ENCODE results near the gene AGAP1.
"Not testable (repeated sequence)": the region's sequence is repeated elsewhere in the genome, so short reads cannot be mapped to it uniquely, and the experiment has no call there.

The AGAP1 gene

DNA sequence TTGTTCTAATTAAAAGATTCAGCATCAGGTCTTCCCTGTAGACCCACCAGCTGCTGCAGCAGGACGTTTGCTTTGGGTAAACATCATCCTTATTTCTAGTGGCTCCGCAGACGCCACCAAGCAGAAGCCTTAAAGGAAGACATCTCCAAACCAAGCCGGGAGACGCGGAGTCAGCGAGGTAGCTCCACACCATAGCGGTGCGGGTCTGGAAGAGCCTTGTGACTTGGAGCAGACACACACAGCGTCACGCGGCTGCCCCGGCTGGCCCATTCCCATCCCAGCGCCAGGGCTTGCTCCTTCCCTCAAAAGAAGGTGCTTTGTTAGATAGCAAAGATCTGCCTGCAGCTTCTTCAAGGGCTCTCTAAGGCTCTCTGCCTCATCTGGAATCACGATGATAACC, 437.8 kb downstream of the AGAP1 start:
- no peak for DNase-seq (ENCODE audit: low read depth in 2 of 2, low spot score in 1 of 2)

DNA sequence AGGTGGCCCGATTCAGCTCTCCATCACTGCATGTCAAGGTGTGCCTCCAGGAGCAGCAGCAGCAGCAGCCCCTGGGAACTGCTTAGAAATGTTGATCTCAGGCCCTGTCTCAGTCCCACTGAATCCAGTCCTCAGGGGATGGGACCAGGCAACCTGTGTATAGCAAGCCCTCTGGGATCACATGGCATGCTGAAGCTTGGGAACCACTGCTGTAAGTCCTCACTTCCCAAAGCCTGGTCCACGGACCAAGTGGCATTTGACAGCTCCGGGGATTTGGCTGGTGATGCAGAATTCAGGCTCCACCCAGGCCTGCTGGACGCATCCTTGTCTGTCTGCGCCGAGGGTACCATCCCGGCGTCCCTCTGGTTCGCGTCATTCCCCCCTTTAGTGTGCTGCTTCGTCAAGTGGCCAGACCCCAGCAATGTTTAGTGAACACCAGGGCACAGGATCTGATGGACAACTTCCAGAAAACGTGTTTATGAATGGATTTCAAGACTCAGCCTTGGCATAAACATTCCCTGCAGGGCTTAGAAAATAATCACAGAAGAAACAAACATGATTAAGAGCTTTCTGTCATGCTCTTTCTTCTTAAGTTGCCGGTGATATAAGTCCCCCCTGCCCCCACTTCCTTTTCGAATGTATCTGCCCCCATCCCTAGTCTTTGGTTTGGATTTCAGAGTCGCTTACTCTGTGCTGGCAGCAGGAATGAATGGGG, 440.4 kb downstream of the AGAP1 start:
- no peak for DNase-seq (ENCODE audit: low read depth in 2 of 2, low spot score in 1 of 2)

DNA sequence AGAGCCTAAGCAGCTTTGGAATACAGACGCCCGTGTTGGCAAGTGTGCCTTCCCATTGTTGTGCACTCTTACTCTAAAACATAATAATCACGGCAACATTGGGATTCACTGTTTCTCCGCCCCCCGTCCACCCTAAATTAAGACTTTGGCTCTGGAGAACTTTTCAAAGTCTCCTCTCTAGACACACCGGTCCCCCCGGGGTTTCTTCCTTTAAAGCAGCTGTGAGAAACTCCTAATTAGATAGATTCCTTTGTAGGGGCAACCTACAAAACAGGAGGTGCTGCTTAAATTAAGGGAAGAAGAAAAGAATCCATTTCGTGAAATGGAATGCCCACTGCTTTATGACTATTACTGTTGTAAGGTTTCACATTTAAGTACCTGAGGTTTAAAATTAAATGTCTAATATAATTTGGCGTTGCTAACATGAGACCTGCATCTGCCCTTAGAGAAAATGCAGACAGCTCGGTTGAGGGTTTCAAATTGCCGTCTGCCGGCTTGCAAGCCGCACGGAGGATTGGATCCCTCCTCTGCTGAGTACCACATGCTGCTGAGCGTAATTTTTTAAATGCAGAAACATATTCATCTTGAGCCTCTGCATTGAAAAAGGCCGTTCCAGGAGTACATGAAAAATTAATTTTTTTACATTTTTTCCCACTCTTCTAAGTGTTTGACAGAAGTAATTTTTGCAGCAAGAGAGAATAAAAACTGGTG, 441.1 kb downstream of the AGAP1 start:
- no peak for DNase-seq (ENCODE audit: low read depth in 2 of 2, low spot score in 1 of 2)

DNA sequence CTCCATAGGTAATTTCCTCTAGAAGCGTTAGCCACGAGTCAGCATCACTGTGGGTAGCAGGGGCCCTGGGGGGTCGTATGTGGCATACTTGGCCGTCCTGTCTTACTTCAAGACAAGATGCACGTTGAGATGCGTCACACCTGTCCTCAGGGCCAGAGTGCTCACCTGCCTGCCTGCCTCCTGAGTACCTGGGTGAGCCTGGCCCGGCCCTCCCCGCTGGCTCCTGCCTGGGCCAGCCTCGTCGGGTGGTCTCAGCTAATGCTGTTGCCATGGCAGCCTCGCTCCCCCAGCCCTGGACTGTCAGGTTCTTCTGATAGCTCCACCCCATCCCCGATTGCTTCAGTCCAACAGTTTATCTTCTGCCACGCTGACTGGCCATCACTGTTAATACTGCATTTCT, 441.9 kb downstream of the AGAP1 start:
- DNase-seq (ENCODE audit: low read depth in 2 of 2, low spot score in 1 of 2) = no peak

DNA sequence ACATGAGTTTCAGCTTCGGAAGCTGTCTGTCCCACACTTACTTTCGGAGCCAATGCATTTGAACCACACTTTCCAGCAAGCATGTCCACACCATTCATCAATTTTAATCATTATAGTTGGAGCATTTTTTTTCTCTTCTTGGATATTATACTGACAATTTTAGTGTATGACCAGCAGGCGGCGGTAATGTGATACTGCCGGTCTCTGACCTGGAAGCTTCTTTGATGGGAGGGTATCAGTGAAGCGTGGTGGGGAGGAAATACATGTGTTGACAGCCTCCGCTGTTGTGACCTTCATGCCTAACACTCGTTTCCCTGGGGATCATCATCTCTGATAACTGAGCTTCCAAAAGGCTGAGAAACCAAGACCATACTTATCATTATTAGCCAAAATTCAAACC, 442.6 kb downstream of the AGAP1 start:
- no peak for DNase-seq (ENCODE audit: low read depth in 2 of 2, low spot score in 1 of 2)

DNA sequence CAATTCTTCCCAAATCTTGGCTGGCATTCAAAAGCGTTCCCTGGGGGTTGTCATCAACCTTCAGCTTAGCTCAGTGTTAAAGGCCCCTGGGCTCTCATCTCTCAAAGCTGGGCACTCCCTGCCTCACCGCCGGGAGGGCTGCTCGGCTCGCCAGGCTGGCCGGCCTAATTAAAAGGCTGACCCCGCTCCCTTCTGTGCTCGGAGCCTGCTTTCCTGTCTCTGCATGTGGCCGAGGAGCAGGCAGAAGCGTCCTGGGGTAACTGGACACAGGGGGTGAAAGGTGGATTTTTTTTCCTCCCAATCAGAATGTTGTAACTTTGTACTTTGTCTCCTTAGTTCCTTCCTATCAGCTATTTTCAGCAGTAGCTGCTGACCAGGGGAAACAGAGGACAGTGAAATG, 443.2 kb downstream of the AGAP1 start:
- no peak for DNase-seq (ENCODE audit: low read depth in 2 of 2, low spot score in 1 of 2)

DNA sequence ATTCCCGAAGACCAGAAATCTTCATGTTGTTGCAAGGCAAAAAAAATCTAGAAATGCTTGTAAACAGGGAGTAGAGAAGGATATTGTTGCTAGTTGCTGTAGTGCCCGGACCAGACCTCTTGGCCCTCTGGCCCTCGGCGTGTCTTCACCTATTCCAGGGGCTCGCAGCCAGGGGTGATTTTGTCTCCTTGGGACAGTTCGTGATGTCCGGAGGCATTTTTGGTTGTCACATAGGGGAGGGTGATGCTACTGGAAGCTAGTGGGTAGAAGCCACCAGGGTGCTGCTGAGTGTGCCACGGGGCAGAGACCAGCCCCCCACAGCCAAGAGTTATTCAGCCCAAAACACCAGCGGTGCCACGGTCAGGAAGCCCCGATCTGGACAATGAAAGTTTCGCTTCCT, 443.7 kb downstream of the AGAP1 start:
- no peak for DNase-seq (ENCODE audit: low read depth in 2 of 2, low spot score in 1 of 2)

DNA sequence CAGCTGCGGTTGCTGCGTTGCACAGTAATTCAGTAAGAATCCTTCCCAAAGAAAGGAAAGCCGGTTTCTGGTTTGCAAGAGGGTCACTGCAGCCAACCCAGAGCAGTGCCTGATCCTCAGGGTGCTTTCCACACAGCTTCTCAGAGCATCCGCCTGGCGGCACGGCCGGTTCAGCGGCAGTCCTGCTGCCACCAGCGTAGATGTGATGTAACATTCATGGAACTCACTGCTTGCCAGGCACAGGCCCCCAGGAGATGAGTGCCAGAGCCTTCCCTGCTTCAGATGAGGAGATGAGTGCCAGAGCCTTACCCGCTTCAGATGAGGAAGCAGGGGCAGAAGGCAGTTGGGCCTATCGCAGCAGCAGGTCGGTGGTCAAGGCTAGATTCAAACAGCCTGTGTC, 444.1 kb downstream of the AGAP1 start:
- DNase-seq (ENCODE audit: low read depth in 2 of 2, low spot score in 1 of 2) = no peak

DNA sequence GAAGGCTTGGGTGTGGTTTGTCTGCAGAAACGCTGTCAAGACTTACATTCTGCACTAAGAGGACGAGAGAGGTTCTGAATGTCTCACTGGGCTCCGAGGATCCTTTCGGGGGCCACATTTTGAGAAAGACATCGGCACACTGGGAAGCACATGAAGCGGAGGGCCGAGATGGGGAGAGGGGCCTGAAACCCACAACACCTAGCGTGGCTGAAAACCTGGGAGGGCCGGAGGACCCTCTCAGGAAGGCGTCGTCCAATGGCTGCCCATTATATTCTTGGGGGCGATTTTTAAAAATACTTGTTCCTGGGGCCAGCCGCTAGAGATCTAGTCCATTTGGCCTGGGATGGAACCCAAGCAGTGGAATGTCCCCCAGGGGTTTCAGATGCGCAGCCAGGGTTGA, 444.8 kb downstream of the AGAP1 start:
- DNase-seq (ENCODE audit: low read depth in 2 of 2, low spot score in 1 of 2) = no peak

DNA sequence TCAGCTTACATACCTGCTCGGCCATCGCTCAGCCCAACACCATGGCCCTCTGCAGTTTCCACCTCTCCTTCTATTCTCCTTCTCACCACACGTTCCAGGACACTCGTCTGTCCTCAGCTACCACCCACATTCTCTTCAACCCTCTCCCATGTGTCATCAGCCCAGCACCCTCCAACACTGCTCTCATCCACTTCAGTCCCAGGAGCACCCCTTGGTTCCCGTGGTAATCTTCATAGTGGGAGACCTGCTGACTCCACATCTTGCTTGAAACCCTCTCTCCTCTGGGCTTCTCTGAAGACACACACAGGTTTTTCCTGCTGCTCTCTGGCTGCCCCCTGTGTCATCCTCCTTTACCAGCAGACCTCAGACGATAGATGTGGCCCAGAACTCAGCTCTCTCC, 445.6 kb downstream of the AGAP1 start:
- no peak for DNase-seq (ENCODE audit: low read depth in 2 of 2, low spot score in 1 of 2)

DNA sequence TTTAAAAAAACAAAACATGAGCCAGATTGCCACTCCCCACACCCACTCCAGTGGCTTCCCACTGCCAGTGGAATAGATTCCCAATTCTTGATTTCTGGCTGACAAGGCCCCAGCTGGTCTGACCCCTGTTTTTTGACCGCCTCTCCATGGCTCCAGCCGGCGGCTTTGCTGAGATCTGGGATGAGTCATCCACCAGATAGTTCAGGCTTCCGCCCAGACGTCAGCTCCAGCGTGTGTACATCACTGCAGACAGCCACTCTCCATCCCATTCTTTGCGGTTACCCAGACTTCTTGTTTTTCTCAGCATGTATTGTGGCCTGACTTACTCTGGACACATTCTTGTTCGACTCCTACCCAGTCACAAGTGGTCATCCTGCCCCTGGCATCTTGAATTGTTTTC, 446.5 kb downstream of the AGAP1 start:
- DNase-seq (ENCODE audit: low read depth in 2 of 2, low spot score in 1 of 2) = no peak

DNA sequence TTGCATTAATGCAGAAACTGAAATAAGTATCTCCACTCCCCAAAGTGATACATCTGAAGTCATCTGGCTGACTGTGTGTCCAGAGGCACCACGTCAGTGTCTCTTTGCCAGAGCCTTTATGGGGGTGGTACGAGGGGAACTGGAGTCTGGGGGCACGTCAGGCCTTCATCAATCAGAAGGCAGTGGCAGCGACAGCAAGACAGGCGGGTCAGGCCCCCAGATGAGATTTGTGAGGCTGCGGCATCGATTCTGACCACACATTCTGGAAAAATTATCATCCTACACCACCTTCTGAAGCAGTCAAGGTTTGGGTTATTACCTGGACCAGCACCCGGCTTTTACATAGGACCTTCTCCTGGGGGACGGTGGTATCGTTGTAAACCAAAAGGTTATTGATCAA, 450.7 kb downstream of the AGAP1 start:
- no peak for DNase-seq (ENCODE audit: low read depth in 2 of 2, low spot score in 1 of 2)

DNA sequence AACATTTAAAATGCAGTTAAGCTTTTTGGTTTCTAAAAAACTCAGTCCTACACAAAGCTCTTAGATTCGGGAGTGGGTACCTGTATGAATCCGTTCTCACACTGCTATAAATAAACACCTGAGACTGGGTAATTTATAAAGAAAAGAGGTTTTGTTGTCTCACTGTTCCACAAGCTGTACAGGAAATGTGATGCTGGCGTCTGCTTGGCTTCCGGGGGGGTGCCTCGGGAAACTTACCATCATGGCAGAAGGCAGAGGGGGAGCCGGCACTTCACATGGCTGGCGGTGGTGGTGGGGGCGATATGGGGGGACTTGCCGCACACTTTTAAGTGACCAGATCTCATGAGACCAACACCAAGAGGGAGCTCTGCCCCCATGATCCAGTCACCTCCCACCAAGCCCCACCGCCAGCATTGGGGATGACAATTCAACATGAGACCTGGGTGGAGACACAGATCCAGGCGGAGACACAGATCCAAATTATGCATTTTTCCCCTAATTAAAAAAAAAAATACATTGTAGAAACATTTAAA, 451.8 kb downstream of the AGAP1 start:
- no peak for DNase-seq (ENCODE audit: low read depth in 2 of 2, low spot score in 1 of 2)

DNA sequence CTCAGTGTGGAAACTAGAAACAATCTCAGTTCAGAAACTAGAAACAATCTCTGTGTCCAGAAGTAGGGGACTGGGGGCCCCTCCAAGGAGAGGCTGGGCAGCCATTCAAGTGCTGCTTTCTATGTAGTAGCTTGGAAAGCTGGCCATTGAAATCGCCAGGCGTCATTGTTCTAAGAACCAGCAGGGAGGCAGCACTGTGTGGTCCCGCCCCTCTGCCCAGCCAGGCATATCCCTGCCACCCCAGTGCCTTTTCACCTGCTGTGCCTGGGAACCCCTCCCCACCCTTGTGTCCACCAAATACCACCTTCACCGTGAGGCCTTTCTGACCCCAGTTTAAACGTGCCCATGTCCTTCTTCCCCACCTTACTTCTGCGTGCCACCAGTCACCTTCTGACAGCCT, 452.7 kb downstream of the AGAP1 start:
- DNase-seq (ENCODE audit: low read depth in 2 of 2, low spot score in 1 of 2) = no peak

DNA sequence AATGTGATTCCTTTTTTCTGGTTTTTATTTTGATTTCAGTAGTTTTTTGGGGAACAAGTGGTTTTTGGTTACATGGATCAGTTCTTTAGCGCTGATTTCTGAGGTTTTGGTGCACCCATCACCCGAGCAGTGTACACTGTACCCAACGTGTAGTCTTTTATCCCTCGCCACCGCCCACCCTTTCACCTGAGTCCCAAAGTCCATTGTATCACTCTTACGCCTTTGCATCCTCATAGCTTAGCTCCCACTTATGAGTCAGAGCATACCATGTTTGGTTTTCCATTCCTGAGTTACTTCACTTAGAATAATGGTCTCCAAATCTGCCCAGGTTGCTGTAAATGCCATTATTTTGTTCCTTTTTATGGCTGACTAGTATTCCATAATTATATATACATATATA, 453.2 kb downstream of the AGAP1 start:
- DNase-seq (ENCODE audit: low read depth in 2 of 2, low spot score in 1 of 2) = not testable (repeated sequence)

DNA sequence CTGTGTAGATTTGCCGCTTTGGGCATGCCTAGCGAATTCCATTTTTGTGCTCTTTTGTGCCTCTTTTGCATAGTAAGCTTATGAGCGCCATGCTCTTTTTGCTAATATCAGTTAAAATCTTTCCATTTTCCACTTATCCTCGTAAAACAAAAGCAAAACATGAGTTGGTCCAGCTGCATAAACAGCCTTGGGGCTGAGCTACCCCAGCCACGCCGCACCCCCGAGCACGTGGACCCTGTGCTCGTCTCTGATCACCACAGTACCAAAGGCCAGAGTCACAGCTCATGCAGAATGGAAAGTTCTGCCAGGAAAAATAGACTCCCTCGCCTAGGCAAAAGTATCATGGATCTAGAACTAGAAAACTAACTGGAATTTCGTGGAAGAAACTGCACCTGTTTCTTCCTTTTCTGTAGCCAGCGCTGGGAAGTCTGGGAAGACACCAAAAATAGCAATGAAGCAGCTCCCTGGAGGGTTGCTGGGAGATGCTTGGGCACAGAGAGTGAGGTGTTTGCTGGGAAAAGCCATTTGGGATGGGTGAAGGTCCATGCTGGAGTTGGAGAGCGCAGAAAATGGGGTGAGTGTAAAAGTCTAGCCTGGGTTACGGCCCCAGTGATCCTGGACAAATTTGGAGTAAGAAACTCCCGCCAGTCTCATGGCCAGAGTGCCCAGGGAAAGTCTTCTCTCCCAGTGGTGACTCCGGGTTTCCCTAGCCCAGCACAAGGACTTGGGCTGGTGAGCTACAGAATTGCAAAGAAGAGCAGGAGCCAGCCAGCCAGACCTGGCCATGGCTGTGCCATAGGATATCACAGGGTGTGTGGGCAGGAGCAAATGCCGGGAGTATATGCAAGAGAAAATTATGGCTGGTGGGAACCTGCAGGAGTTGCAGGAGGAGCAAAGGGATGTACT, 456.0 kb downstream of the AGAP1 start:
- no peak for DNase-seq (ENCODE audit: low read depth in 2 of 2, low spot score in 1 of 2)

DNA sequence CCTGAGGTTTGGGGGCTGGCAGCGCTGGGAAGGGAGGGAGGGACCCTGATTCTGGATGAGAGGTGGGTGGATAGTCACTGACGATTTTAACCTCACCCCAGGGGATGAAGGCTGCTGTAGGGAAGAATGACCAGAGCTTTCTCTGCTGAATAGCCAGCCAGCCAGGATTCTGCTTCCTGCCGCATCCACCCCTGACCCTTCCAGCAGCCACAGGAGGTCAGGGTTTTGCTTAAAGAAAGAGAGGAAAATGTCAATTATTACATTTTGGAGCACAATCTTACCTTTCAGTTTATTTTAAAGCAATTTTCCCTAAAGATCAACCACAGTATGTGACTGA, 456.6 kb downstream of the AGAP1 start:
- DNase-seq (ENCODE audit: low read depth in 2 of 2, low spot score in 1 of 2) = no peak

DNA sequence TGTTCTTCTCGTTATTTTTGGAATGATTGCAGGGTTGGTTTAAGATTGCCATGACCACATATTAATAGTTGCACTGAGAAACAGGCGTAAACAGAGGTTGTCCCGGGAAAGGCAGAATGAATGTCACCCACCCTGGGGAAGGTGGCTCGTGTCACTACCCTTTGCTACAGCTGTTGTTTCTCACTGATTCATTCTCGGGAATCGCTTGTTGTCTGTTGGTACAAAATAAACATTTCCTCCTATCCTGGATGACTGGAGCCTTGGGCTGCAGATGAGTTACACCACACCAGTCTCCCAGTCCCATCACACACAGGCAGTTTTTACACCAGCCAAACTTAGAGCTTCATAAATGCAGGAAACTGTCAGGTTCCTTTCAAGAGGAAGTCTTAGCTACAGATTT, 457.6 kb downstream of the AGAP1 start:
- DNase-seq (ENCODE audit: low read depth in 2 of 2, low spot score in 1 of 2) = no peak

DNA sequence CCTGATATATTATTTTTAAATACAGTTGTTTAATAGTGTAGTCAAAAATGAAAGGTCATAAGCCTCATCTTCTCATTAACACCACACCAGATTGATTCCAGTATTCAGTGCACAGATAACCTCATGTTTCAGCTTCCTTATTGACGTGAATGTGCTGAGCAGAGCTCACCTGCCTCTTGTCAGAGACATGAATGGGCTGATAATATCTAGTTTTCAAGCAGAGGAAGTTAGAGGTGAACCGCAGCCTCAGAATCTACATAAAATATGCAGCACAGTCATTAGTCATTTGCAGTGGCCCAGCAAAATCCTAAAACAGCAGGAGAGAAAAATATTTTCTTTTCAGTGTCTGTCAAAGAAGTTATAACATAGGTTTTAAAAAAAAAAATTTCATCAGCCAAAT, 458.1 kb downstream of the AGAP1 start:
- DNase-seq (ENCODE audit: low read depth in 2 of 2, low spot score in 1 of 2) = no peak

DNA sequence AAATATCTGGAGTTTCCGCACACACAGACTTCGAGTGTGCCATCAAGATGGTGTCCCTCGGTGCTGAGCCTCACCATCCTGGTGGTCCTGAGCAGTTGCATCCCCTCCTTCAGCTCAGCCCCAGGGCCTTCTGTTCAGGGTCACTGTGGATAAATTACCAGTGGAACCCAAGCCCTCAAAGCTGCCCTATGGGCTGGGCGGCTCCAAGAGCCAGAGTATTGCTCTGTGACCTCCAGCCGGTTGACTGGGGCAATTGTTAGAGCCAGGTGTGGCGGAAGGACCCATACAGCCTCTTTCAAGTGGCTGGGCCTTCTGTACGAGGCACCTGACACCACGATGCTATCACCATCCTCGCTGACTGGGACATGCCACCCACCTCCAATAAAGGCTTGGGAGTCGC, 458.9 kb downstream of the AGAP1 start:
- DNase-seq (ENCODE audit: low read depth in 2 of 2, low spot score in 1 of 2) = no peak

DNA sequence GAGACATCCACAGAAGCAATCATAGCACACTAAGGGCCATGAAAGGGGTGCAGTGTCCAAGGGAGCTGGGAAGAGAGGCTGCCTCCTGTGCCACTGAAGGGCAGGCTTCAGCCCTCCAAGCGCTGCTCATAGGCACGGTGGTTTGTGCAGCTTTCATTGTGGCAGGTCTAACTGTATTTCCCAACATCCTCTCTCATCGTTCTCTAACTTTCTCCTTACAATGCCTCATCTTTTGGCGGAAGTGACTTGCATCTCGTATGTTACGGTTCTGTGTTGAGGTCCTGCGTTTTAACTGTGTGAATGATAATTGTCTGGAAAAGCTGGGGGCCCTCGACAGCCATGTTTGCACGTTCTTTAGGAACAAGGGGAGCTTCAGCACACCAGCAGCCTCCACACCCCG, 460.4 kb downstream of the AGAP1 start:
- no peak for DNase-seq (ENCODE audit: low read depth in 2 of 2, low spot score in 1 of 2)

DNA sequence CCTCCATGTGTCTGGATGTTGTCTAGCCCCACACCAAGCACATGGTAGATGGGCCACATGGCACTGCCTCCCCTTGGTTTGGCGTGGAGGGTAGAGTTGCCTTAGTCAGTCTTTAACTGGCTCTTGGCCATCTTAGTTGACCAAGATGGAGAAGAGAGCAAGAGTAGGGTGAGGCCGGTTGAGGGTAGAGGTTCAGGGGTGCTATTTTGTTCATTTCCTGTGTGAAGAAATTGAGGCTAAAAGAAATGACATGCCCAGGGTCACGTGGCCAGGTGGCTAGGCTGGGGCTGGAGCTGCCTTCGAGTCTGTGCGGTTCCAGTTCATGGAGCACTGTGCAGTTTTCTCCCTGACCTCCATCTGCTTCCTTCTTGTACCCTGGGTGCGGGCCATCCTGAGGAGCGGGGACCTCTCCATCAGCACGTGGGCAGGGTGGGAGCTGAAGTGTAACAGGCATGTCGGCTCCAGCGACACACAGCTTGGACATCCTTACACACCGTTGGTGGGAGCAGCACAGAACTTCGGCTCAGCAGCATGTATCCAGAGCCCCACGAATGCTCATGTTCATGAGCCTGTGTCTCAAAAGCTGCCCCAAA, 461.1 kb downstream of the AGAP1 start:
- DNase-seq (ENCODE audit: low read depth in 2 of 2, low spot score in 1 of 2) = no peak
